ENCODE data around the gene DNMT1. TPM values are rescaled to one million over a fixed set of nuclear protein-coding genes. Genes with fewer than 3 reads are reported as not detected.

The DNMT1 gene
- polyA plus RNA-seq, 1 experiment, result 60.7 TPM

DNA sequence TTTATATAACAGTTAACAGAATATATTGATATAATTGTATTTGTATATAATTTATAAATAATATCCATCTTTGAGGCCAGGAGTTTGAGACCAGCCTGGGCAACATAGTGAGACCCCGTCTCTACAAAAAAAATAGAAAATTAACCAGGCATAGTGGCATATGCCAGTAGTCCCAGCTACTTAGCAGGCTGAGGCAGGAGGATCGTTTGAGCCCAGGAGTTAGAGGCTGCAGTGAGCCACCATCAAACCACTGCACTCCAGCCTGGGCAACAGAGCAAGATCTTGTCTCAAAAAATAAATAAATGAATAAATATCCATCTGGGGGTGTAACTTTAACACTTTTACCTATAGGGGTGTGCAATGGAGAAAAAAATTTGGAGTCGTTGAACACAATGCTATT, 110.0 kb downstream of the DNMT1 start:
- POLR2A ChIA-PET, result no interaction called here
- no peak for DNase-seq (ENCODE audit: low read depth, low spot score)
- H3K27me3 ChIP-seq (ENCODE audit: control insufficient read depth, insufficient read depth, low read length), result no peaks in the 10 kb centered on the region
- TF ChIP-seq, protein P1, sequence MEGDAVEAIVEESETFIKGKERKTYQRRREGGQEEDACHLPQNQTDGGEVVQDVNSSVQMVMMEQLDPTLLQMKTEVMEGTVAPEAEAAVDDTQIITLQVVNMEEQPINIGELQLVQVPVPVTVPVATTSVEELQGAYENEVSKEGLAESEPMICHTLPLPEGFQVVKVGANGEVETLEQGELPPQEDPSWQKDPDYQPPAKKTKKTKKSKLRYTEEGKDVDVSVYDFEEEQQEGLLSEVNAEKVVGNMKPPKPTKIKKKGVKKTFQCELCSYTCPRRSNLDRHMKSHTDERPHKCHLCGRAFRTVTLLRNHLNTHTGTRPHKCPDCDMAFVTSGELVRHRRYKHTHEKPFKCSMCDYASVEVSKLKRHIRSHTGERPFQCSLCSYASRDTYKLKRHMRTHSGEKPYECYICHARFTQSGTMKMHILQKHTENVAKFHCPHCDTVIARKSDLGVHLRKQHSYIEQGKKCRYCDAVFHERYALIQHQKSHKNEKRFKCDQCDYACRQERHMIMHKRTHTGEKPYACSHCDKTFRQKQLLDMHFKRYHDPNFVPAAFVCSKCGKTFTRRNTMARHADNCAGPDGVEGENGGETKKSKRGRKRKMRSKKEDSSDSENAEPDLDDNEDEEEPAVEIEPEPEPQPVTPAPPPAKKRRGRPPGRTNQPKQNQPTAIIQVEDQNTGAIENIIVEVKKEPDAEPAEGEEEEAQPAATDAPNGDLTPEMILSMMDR (IDR thresholded peaks at IDR 0.05; ENCODE audit: low read depth, low read length), result no peak
- H3K9me3 ChIP-seq (ENCODE audit: control insufficient read depth, insufficient read depth, low read length), result no peaks in the 10 kb centered on the region; the same call in 1 of the 2 replicates
- no peak overlapping the region for H3K27ac ChIP-seq (ENCODE audit: low read depth, low read length)
- H3K4me3 ChIP-seq (ENCODE audit: low read depth, low read length), result no peak overlapping the region
- CTCF ChIA-PET, result interaction anchor here (1.0 to 3.4 kb wide), 2 partner anchors 15 to 57 kb away, joined by 9 to 12 read pairs; no protein-coding TSS in a partner anchor

DNA sequence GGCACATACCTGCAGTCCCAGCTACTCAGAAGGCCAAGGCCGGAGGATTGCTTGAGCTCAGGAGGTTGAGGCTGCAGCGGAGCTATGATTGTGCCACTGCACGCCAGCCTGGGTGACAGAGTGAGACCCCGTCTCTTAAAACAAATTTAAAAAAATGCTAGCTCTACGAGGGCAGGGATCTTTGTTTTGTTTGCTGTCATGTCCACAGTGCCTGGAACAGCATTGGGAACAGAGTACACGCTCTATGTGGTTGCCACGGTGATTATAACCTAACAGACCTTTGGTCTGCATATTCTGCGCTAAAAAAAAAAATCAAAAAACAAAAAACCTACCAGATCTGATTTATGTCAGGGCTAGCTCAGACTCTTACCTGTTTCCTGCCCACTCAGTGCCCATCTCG, 110.8 kb downstream of the DNMT1 start:
- H3K4me3 ChIP-seq (ENCODE audit: low read depth, low read length), result no peak overlapping the region
- H3K27me3 ChIP-seq (ENCODE audit: control insufficient read depth, insufficient read depth, low read length), result no peaks in the 10 kb centered on the region
- ChIA-PET CTCF (interaction anchor here (1.0 to 3.4 kb wide), 2 partner anchors 16 to 56 kb away, joined by 9 to 12 read pairs; no protein-coding TSS in a partner anchor), POLR2A (interaction anchor here (1.0 kb wide), 1 partner anchor 75 kb away, joined by 5 read pairs; no protein-coding TSS in a partner anchor)
- H3K27ac ChIP-seq (ENCODE audit: low read depth, low read length), result no peak overlapping the region
- DNase-seq (ENCODE audit: low read depth, low spot score), result no peak
- no peaks in the 10 kb centered on the region; the same call in 1 of the 2 replicates for H3K9me3 ChIP-seq (ENCODE audit: control insufficient read depth, insufficient read depth, low read length)
- TF ChIP-seq, protein P1 (IDR thresholded peaks at IDR 0.05; ENCODE audit: low read depth, low read length), result no peak

Small RNA genes lying within 50 kb of the gene (small RNA-seq; reads per million reads assigned to genes)
- gene MIR4322 (ENCODE audit: insufficient read length, low read depth) (not detected), gene SNORD105 (ENCODE audit: insufficient read length, low read depth) (29.3 reads per million, percentile 82 among the genes with 10 or more reads in this experiment), gene SNORD105B (ENCODE audit: insufficient read length, low read depth) (1.6 reads per million)

Other genes starting within 250 kb of the DNMT1 start
- gene COL5A3, start 184.4 kb downstream of the DNMT1 start, polyA plus RNA-seq (2011; rRNA removed), result 1.6 TPM in 2 replicates
- gene RDH8, start 181.5 kb downstream of the DNMT1 start, polyA plus RNA-seq (2011; rRNA removed), result not detected in 2 replicates
- gene SHFL, start 108.6 kb downstream of the DNMT1 start, polyA plus RNA-seq (2011; rRNA removed), result 25.0 and 25.9 TPM in 2 replicates
- 0.09 and 0.11 TPM in 2 replicates for gene ANGPTL6, start 92.3 kb downstream of the DNMT1 start, polyA plus RNA-seq (2011; rRNA removed)
- gene PPAN, start 88.6 kb downstream of the DNMT1 start, polyA plus RNA-seq (2011; rRNA removed), result 11.5 and 13.1 TPM in 2 replicates
- gene P2RY11, start 83.3 kb downstream of the DNMT1 start, polyA plus RNA-seq (2011; rRNA removed), result 1.0 and 2.1 TPM in 2 replicates
- gene EIF3G, start 75.1 kb downstream of the DNMT1 start, polyA plus RNA-seq (2011; rRNA removed), result 127 and 146 TPM in 2 replicates
- 19.7 and 25.1 TPM in 2 replicates for gene S1PR2, start 36.4 kb upstream of the DNMT1 start, polyA plus RNA-seq (2011; rRNA removed)
- gene MRPL4, start 57.3 kb upstream of the DNMT1 start, polyA plus RNA-seq (2011; rRNA removed), result 28.5 and 41.4 TPM in 2 replicates
- 40.4 and 57.0 TPM in 2 replicates for gene ICAM1, start 76.2 kb upstream of the DNMT1 start, polyA plus RNA-seq (2011; rRNA removed)
- 2.5 and 3.3 TPM in 2 replicates for gene ICAM4, start 92.0 kb upstream of the DNMT1 start, polyA plus RNA-seq (2011; rRNA removed)
- gene ICAM5, start 95.0 kb upstream of the DNMT1 start, polyA plus RNA-seq (2011; rRNA removed), result 3.8 and 5.3 TPM in 2 replicates
- 0.62 and 0.74 TPM in 2 replicates for gene ZGLP1, start 114.9 kb upstream of the DNMT1 start, polyA plus RNA-seq (2011; rRNA removed)
- 20.8 and 30.0 TPM in 2 replicates for gene FDX2, start 121.1 kb upstream of the DNMT1 start, polyA plus RNA-seq (2011; rRNA removed)
- 2.2 and 4.1 TPM in 2 replicates for gene RAVER1, start 138.6 kb upstream of the DNMT1 start, polyA plus RNA-seq (2011; rRNA removed)
- gene ICAM3, start 144.7 kb upstream of the DNMT1 start, polyA plus RNA-seq (2011; rRNA removed), result 6.7 and 10.1 TPM in 2 replicates
- 29.1 and 52.8 TPM in 2 replicates for gene TYK2, start 185.6 kb upstream of the DNMT1 start, polyA plus RNA-seq (2011; rRNA removed)
- gene CDC37, start 208.6 kb upstream of the DNMT1 start, polyA plus RNA-seq (2011; rRNA removed), result 268 and 340 TPM in 2 replicates
- 2.9 and 5.1 TPM in 2 replicates for gene PDE4A, start 225.6 kb upstream of the DNMT1 start, polyA plus RNA-seq (2011; rRNA removed)